Measurements from ENCODE around the gene TNIP1. TPM values are rescaled to one million over a fixed set of nuclear protein-coding genes. Genes with fewer than 3 reads are reported as not detected.

Gene TNIP1
- total RNA-seq, 1 donor from 2014 or later: 120 TPM

GRCh38 chr5:151077967-151078366 is 2.9 kb downstream of the TNIP1 start:
- Histone ChIP-seq H3K36me3 (peaks cover 4% of the 10 kb centered on the region), H3K4me3 (peak overlapping the region; percentile 17), H3K27ac (no peak overlapping the region), H3K9me3 (no peaks in the 10 kb centered on the region), H3K27me3 (no peaks in the 10 kb centered on the region), H3K4me1 (peaks cover 62% of the 10 kb centered on the region)
- intact Hi-C loops (cut with DNase I): no loop called here
- ATAC-seq (no peak), DNase-seq (no peak)
- no peak for TF ChIP-seq CTCF (IDR thresholded peaks at IDR 0.05)

DNA sequence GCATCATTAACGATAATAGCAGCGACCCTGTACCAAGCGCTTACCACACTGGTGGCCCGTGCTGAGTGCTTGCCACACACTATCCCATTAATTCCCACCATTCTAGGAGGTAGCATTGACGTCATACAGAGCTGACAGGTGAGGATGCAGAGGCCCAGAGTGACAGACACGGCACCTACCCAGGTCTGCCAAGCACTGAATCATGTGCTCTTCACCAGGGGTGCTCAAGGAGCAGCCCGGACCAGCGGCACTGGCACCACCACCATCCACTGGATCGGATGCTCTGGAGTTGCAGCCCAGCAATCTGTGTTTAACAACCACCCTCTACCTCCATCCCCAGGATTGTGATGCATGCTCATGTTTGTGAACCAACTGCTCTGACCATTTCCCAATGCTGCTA is 3.4 kb downstream of the TNIP1 start:
- no peaks in the 10 kb centered on the region for H3K9me3 ChIP-seq
- H3K4me1 ChIP-seq: peaks cover 63% of the 10 kb centered on the region
- no peaks in the 10 kb centered on the region for H3K27me3 ChIP-seq
- DNase-seq (no peak), ATAC-seq (no peak)
- peaks cover 4% of the 10 kb centered on the region for H3K36me3 ChIP-seq
- no peak overlapping the region for H3K27ac ChIP-seq
- TF ChIP-seq CTCF (IDR thresholded peaks at IDR 0.05): no peak
- intact Hi-C loops (cut with DNase I): no loop called here
- H3K4me3 ChIP-seq: no peak overlapping the region

GRCh38 chr5:151076616-151077015 is 4.2 kb downstream of the TNIP1 start:
- Histone ChIP-seq H3K9me3 (no peaks in the 10 kb centered on the region), H3K4me3 (no peak overlapping the region), H3K36me3 (peaks cover 4% of the 10 kb centered on the region), H3K27me3 (no peaks in the 10 kb centered on the region), H3K4me1 (peaks cover 63% of the 10 kb centered on the region), H3K27ac (peak overlapping the region; percentile 52)
- TF ChIP-seq CTCF (IDR thresholded peaks at IDR 0.05): no peak
- intact Hi-C loops (cut with DNase I): no loop called here
- DNase-seq (no peak), ATAC-seq (no peak)

GRCh38 chr5:151075698-151076331 is 5.0 kb downstream of the TNIP1 start:
- Histone ChIP-seq H3K27me3 (no peaks in the 10 kb centered on the region), H3K27ac (peak overlapping the region; percentile 52), H3K9me3 (no peaks in the 10 kb centered on the region), H3K4me3 (no peak overlapping the region), H3K36me3 (peaks cover 4% of the 10 kb centered on the region), H3K4me1 (peaks cover 68% of the 10 kb centered on the region)
- DNase-seq: peak; percentile 85
- ATAC-seq: peak; percentile 88
- intact Hi-C loops (cut with DNase I): no loop called here
- no peak for TF ChIP-seq CTCF (IDR thresholded peaks at IDR 0.05)

- Histone ChIP-seq H3K4me3 (no peak overlapping the region), H3K36me3 (peaks cover 4% of the 10 kb centered on the region), H3K4me1 (peaks cover 73% of the 10 kb centered on the region), H3K27ac (no peak overlapping the region), H3K27me3 (no peaks in the 10 kb centered on the region), H3K9me3 (no peaks in the 10 kb centered on the region)
- no peak for TF ChIP-seq CTCF (IDR thresholded peaks at IDR 0.05)
- ATAC-seq (no peak), DNase-seq (peak; percentile 23)
- intact Hi-C loops (cut with DNase I): no loop called here
Observed at GRCh38 chr5:151074557-151074956, 6.3 kb downstream of the TNIP1 start.

GRCh38 chr5:151073280-151073679 is 7.6 kb downstream of the TNIP1 start:
- no peak for ATAC-seq
- intact Hi-C loops (cut with DNase I): no loop called here
- no peaks in the 10 kb centered on the region for H3K9me3 ChIP-seq
- no peak for TF ChIP-seq CTCF (IDR thresholded peaks at IDR 0.05)
- no peak overlapping the region for H3K4me3 ChIP-seq
- no peak for DNase-seq
- H3K27ac ChIP-seq: no peak overlapping the region
- no peaks in the 10 kb centered on the region for H3K27me3 ChIP-seq
- peaks cover 73% of the 10 kb centered on the region for H3K4me1 ChIP-seq
- no peaks in the 10 kb centered on the region for H3K36me3 ChIP-seq

Data from upper lobe of right lung (tissue), 1 donor.